ENCODE measurements around the gene SNX8. TPM values are rescaled to one million over a fixed set of nuclear protein-coding genes. Genes with fewer than 3 reads are reported as not detected.

The SNX8 gene
- total and polyA plus RNA-seq, 9 of the 15 experiments (the other 6 are each of a cell fraction or from before 2014, with no cell fraction given): 2.7 to 51.6 (median 16.9) TPM

DNA sequence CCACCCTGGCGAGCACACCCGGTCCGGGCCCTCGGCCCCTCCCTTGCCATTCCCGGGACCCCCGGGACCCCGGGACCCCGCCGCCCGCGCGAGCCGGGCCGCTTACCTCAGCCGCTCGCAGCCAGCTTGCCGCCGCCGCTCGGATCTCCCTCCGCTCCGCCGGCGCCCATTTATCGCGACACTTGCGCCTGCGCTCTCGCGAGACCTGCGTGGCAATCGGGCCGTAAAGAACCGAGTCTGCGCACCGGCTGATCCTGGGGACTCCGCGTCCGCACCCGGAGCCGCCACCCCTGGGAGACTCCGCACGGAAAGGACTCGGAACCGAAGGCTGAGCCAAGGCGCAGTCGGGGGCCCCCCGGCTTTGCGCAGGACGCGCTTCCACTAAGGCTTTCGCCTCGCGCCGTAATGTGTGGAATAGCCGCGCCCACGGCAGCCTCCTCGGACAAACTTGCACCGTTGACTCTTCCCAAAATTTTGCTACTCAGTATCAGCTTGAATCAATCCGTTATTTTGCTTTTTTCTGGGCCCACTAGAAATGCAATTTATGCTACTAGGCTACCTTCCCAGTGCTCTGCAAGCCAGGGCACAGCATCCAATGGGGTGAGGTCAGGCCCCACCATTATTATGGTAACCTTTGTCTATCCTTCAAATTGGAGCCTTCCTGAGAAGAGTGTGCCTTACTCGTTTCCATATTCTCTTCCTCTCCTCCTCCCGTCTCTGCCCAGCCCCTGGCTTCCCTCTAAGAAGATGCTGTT is 81.3 kb downstream of the SNX8 start, which contains the start of gene MAD1L1 (continued):
- TF ChIP-seq, protein P1, sequence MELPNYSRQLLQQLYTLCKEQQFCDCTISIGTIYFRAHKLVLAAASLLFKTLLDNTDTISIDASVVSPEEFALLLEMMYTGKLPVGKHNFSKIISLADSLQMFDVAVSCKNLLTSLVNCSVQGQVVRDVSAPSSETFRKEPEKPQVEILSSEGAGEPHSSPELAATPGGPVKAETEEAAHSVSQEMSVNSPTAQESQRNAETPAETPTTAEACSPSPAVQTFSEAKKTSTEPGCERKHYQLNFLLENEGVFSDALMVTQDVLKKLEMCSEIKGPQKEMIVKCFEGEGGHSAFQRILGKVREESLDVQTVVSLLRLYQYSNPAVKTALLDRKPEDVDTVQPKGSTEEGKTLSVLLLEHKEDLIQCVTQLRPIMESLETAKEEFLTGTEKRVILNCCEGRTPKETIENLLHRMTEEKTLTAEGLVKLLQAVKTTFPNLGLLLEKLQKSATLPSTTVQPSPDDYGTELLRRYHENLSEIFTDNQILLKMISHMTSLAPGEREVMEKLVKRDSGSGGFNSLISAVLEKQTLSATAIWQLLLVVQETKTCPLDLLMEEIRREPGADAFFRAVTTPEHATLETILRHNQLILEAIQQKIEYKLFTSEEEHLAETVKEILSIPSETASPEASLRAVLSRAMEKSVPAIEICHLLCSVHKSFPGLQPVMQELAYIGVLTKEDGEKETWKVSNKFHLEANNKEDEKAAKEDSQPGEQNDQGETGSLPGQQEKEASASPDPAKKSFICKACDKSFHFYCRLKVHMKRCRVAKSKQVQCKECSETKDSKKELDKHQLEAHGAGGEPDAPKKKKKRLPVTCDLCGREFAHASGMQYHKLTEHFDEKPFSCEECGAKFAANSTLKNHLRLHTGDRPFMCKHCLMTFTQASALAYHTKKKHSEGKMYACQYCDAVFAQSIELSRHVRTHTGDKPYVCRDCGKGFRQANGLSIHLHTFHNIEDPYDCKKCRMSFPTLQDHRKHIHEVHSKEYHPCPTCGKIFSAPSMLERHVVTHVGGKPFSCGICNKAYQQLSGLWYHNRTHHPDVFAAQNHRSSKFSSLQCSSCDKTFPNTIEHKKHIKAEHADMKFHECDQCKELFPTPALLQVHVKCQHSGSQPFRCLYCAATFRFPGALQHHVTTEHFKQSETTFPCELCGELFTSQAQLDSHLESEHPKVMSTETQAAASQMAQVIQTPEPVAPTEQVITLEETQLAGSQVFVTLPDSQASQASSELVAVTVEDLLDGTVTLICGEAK (IDR thresholded peaks at IDR 0.05): peak; percentile 91
- TF ChIP-seq, protein P1 (CRISPR knock-in tag; IDR thresholded peaks at IDR 0.05): no peak
- TF ChIP-seq PBX2 (CRISPR knock-in tag; IDR thresholded peaks at IDR 0.05; ENCODE audit: low read depth) (no peak), PBX2 (tag; conservative IDR thresholded peaks at IDR 0.05; ENCODE audit: low read depth) (no peak), SNIP1 (IDR thresholded peaks at IDR 0.05; ENCODE audit: low read depth) (no peak), SMARCA4 (IDR thresholded peaks at IDR 0.05) (no peak), MAZ (CRISPR knock-in tag; conservative IDR thresholded peaks at IDR 0.05 in 1 of 2, IDR thresholded peaks at IDR 0.05 in 1 of 2) (peak; percentile 50 to 79), NR2C1 (IDR thresholded peaks at IDR 0.05) (no peak), NR2C1 (tag; IDR thresholded peaks at IDR 0.05) (no peak), CTBP1 (IDR thresholded peaks at IDR 0.05; ENCODE audit: borderline replicate concordance) (peak; percentile 57; the same call in 1 of the 2 replicates), SPI1 (IDR thresholded peaks at IDR 0.05; ENCODE audit: borderline replicate concordance, low read depth, low read length) (no peak), SAFB (IDR thresholded peaks at IDR 0.05; ENCODE audit: borderline replicate concordance, low read depth, low read length) (peak; percentile 71; the same call in 1 of the 2 replicates), HNRNPLL (IDR thresholded peaks at IDR 0.05; ENCODE audit: low read depth, low read length, poor library complexity, severe bottlenecking) (peak; percentile 95), XRCC4 (IDR thresholded peaks at IDR 0.05; ENCODE audit: extremely low read depth, insufficient read depth, insufficient read length) (no peak)
- TF ChIP-seq, protein P2, sequence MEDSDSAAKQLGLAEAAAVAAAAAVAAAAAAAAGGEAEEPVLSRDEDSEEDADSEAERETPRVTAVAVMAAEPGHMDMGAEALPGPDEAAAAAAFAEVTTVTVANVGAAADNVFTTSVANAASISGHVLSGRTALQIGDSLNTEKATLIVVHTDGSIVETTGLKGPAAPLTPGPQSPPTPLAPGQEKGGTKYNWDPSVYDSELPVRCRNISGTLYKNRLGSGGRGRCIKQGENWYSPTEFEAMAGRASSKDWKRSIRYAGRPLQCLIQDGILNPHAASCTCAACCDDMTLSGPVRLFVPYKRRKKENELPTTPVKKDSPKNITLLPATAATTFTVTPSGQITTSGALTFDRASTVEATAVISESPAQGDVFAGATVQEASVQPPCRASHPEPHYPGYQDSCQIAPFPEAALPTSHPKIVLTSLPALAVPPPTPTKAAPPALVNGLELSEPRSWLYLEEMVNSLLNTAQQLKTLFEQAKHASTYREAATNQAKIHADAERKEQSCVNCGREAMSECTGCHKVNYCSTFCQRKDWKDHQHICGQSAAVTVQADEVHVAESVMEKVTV (CRISPR knock-in tag; IDR thresholded peaks at IDR 0.05): 0 out of 2 replicates have a peak, but pooled peaks have one; percentile 16

Measured in K562 (cell line).